ENCODE measurements around the gene TTC19.
A peak's percentile ranks its signal among the peaks of the same experiment; 100 is the strongest.
"Not testable (repeated sequence)": the region's sequence is repeated elsewhere in the genome, so short reads cannot be mapped to it uniquely, and the experiment has no call there.

The TTC19 gene

DNA sequence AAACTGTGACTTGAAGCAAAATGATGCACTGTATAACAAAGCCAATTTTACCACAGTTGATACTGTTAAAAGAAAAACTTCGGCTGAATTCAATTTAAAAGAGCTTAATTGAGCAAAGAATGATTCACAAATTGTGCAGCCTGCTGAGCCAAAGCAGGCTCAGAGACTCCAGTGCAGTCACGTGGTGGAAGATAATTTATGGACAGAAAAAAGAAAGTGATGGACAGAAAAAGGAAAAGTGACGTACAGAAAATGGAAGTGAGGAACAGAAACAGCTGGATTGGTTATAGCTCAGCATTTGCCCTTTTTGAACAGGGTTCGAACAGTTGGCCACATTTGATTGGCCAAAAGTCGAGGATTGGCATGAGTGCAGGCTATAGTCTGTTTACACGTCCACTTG is 25.8 kb upstream of the TTC19 start:
- no peaks in the 10 kb centered on the region for H3K27me3 ChIP-seq (ENCODE audit: insufficient read depth, low read length)
- DNase-seq, result no peak
- no peak overlapping the region for H3K27ac ChIP-seq (ENCODE audit: low read depth, low read length)
- H4K91ac ChIP-seq (ENCODE audit: low read depth, low read length), result no peak overlapping the region
- H3K9ac ChIP-seq (ENCODE audit: low read length), result no peak overlapping the region
- no peak overlapping the region for H2BK5ac ChIP-seq (ENCODE audit: low read depth, low read length, poor library complexity)
- no peak overlapping the region for H3K4me3 ChIP-seq (ENCODE audit: low read depth, low read length)
- H3K4me1 ChIP-seq (ENCODE audit: control insufficient read depth in 1 of 2, insufficient read depth in 2 of 2, low read length in 2 of 2), result peaks cover 5 to 7% of the 10 kb centered on the region in 2 experiments
- no peaks in the 10 kb centered on the region for H3K79me1 ChIP-seq (ENCODE audit: low read length)
- H3K79me2 ChIP-seq (ENCODE audit: control insufficient read depth, insufficient read depth, low read length, poor library complexity), result no peaks in the 10 kb centered on the region
- peaks cover 3% of the 10 kb centered on the region for H3K9me3 ChIP-seq (ENCODE audit: insufficient read depth, low read depth, low read length)
- no peak overlapping the region for H2BK120ac ChIP-seq (ENCODE audit: insufficient read depth, low read length, poor library complexity)
- H4K12ac ChIP-seq (ENCODE audit: low read depth, low read length), result no peak overlapping the region
- no peak overlapping the region for H3K4ac ChIP-seq (ENCODE audit: low read depth, low read length)
- no peak overlapping the region for H2AK5ac ChIP-seq (ENCODE audit: low read length)
- H3K4me2 ChIP-seq (ENCODE audit: low read length), result no peak overlapping the region
- H2BK12ac ChIP-seq (ENCODE audit: low read length), result no peak overlapping the region
- no peak overlapping the region for H3K14ac ChIP-seq (ENCODE audit: low read length)
- H4K8ac ChIP-seq (ENCODE audit: low read depth, low read length), result no peak overlapping the region
- no peak overlapping the region for H3K18ac ChIP-seq (ENCODE audit: low read length)
- H3K23ac ChIP-seq (ENCODE audit: low read length), result no peak overlapping the region
- no CpG with 5 or more reads among the region's 6 CpGs for WGBS (ENCODE audit: extremely low coverage, insufficient coverage, insufficient read length)
- no peak overlapping the region for H2AFZ ChIP-seq (ENCODE audit: insufficient read depth, low read length, poor library complexity)
- peaks cover 7 to 17% of the 10 kb centered on the region in 2 experiments for H3K36me3 ChIP-seq (ENCODE audit: control insufficient read depth in 1 of 2, insufficient read depth in 2 of 2, low read length in 2 of 2)

DNA sequence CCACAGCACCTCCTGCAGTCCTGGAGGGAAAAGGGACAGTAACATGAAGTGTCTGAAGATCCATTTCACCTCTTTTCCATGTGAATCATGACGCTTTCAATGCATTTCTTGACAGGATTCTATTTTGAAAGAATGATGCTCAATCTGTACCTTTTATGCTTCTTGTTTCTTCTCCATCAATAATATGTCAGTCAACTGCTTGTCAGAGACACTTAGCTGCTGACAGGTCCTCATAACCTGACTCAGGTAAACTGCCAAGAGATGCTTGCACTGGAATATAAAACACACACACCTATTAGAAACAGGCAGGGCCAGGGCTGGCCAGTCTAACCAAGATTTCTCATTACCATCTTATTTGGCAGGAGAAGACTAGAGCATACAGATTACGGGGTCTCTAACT is 21.7 kb upstream of the TTC19 start:
- H3K27ac ChIP-seq (ENCODE audit: low read depth, low read length), result no peak overlapping the region
- H3K79me1 ChIP-seq (ENCODE audit: low read length), result no peaks in the 10 kb centered on the region
- no peak overlapping the region for H3K4me3 ChIP-seq (ENCODE audit: low read depth, low read length)
- H4K91ac ChIP-seq (ENCODE audit: low read depth, low read length), result no peak overlapping the region
- peaks cover 13 to 26% of the 10 kb centered on the region in 2 experiments for H3K36me3 ChIP-seq (ENCODE audit: control insufficient read depth in 1 of 2, insufficient read depth in 2 of 2, low read length in 2 of 2)
- H3K4me2 ChIP-seq (ENCODE audit: low read length), result no peak overlapping the region
- peaks cover 2% of the 10 kb centered on the region for H3K9me3 ChIP-seq (ENCODE audit: insufficient read depth, low read depth, low read length)
- no peak overlapping the region for H4K12ac ChIP-seq (ENCODE audit: low read depth, low read length)
- WGBS (ENCODE audit: extremely low coverage, insufficient coverage, insufficient read length), result no CpG with 5 or more reads among the region's 2 CpGs
- no peak overlapping the region for H2BK5ac ChIP-seq (ENCODE audit: low read depth, low read length, poor library complexity)
- no peak overlapping the region for H3K23ac ChIP-seq (ENCODE audit: low read length)
- H4K8ac ChIP-seq (ENCODE audit: low read depth, low read length), result no peak overlapping the region
- no peaks in the 10 kb centered on the region for H3K27me3 ChIP-seq (ENCODE audit: insufficient read depth, low read length)
- no peak overlapping the region for H2BK12ac ChIP-seq (ENCODE audit: low read length)
- no peak for DNase-seq
- H3K4me1 ChIP-seq (ENCODE audit: control insufficient read depth in 1 of 2, insufficient read depth in 2 of 2, low read length in 2 of 2), result peaks cover 0 to 7% of the 10 kb centered on the region in 2 experiments
- H2AK5ac ChIP-seq (ENCODE audit: low read length), result no peak overlapping the region
- H3K4ac ChIP-seq (ENCODE audit: low read depth, low read length), result no peak overlapping the region
- H3K9ac ChIP-seq (ENCODE audit: low read length), result no peak overlapping the region
- no peaks in the 10 kb centered on the region for H3K79me2 ChIP-seq (ENCODE audit: control insufficient read depth, insufficient read depth, low read length, poor library complexity)
- no peak overlapping the region for H3K14ac ChIP-seq (ENCODE audit: low read length)
- no peak overlapping the region for H3K18ac ChIP-seq (ENCODE audit: low read length)
- no peak overlapping the region for H2BK120ac ChIP-seq (ENCODE audit: insufficient read depth, low read length, poor library complexity)
- H2AFZ ChIP-seq (ENCODE audit: insufficient read depth, low read length, poor library complexity), result no peak overlapping the region

DNA sequence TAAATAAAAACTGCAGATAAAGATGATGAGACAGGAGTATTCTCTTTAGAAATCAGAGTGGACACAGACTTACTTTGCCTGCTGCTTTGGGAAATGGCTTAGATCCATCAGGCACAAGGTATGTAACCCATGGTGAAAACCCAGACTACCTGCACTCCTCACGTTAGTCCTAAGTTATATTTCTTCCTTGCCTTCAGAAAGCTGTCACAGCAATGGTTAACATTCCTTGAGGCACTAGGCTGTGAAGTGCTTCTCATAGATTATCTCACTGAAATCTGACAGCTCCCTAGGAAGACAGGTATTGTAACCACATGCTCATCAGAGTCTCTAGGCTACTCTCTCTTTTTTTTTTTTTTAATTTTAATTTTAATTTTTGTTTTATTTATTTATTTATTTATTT is 21.0 kb upstream of the TTC19 start:
- Histone ChIP-seq H3K36me3 (ENCODE audit: control insufficient read depth in 1 of 2, insufficient read depth in 2 of 2, low read length in 2 of 2) (peaks cover 14 to 26% of the 10 kb centered on the region in 2 experiments), H2AFZ (ENCODE audit: insufficient read depth, low read length, poor library complexity) (no peak overlapping the region), H4K8ac (ENCODE audit: low read depth, low read length) (no peak overlapping the region), H3K4me1 (ENCODE audit: control insufficient read depth in 1 of 2, insufficient read depth in 2 of 2, low read length in 2 of 2) (peaks cover 0 to 7% of the 10 kb centered on the region in 2 experiments), H3K4ac (ENCODE audit: low read depth, low read length) (no peak overlapping the region), H2BK120ac (ENCODE audit: insufficient read depth, low read length, poor library complexity) (no peak overlapping the region), H2BK5ac (ENCODE audit: low read depth, low read length, poor library complexity) (no peak overlapping the region), H3K4me2 (ENCODE audit: low read length) (no peak overlapping the region), H2BK12ac (ENCODE audit: low read length) (no peak overlapping the region), H3K23ac (ENCODE audit: low read length) (no peak overlapping the region), H2AK5ac (ENCODE audit: low read length) (no peak overlapping the region), H4K12ac (ENCODE audit: low read depth, low read length) (no peak overlapping the region), H3K27me3 (ENCODE audit: insufficient read depth, low read length) (no peaks in the 10 kb centered on the region), H3K14ac (ENCODE audit: low read length) (no peak overlapping the region), H3K9ac (ENCODE audit: low read length) (no peak overlapping the region), H3K79me2 (ENCODE audit: control insufficient read depth, insufficient read depth, low read length, poor library complexity) (no peaks in the 10 kb centered on the region), H3K79me1 (ENCODE audit: low read length) (no peaks in the 10 kb centered on the region), H3K9me3 (ENCODE audit: insufficient read depth, low read depth, low read length) (no peaks in the 10 kb centered on the region), H3K18ac (ENCODE audit: low read length) (no peak overlapping the region), H3K4me3 (ENCODE audit: low read depth, low read length) (no peak overlapping the region), H4K91ac (ENCODE audit: low read depth, low read length) (no peak overlapping the region), H3K27ac (ENCODE audit: low read depth, low read length) (no peak overlapping the region)
- no CpG with 5 or more reads among the region's 1 CpG for WGBS (ENCODE audit: extremely low coverage, insufficient coverage, insufficient read length)
- DNase-seq, result peak; percentile 50 to 78

DNA sequence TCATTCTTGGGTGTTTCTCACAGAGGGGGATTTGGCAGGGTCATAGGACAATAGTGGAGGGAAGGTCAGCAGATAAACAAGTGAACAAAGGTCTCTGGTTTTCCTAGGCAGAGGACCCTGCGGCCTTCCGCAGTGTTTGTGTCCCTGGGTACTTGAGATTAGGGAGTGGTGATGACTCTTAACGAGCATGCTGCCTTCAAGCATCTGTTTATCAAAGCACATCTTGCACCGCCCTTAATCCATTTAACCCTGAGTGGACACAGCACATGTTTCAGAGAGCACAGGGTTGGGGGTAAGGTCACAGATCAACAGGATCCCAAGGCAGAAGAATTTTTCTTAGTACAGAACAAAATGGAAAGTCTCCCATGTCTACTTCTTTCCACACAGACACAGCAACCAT is 20.6 kb upstream of the TTC19 start:
- not testable (repeated sequence) for H3K79me2 ChIP-seq (ENCODE audit: control insufficient read depth, insufficient read depth, low read length, poor library complexity); H3K4me3 ChIP-seq (ENCODE audit: low read depth, low read length); H3K4ac ChIP-seq (ENCODE audit: low read depth, low read length); H4K8ac ChIP-seq (ENCODE audit: low read depth, low read length); H3K14ac ChIP-seq (ENCODE audit: low read length); H3K18ac ChIP-seq (ENCODE audit: low read length); H2BK5ac ChIP-seq (ENCODE audit: low read depth, low read length, poor library complexity); H3K23ac ChIP-seq (ENCODE audit: low read length); H3K9ac ChIP-seq (ENCODE audit: low read length); H2AK5ac ChIP-seq (ENCODE audit: low read length); H3K4me1 ChIP-seq (ENCODE audit: control insufficient read depth in 1 of 2, insufficient read depth in 2 of 2, low read length in 2 of 2); H3K4me2 ChIP-seq (ENCODE audit: low read length); H4K91ac ChIP-seq (ENCODE audit: low read depth, low read length); H2AFZ ChIP-seq (ENCODE audit: insufficient read depth, low read length, poor library complexity); DNase-seq; H2BK12ac ChIP-seq (ENCODE audit: low read length); H3K27ac ChIP-seq (ENCODE audit: low read depth, low read length); H3K79me1 ChIP-seq (ENCODE audit: low read length); H3K9me3 ChIP-seq (ENCODE audit: insufficient read depth, low read depth, low read length); H4K12ac ChIP-seq (ENCODE audit: low read depth, low read length); H3K27me3 ChIP-seq (ENCODE audit: insufficient read depth, low read length); H2BK120ac ChIP-seq (ENCODE audit: insufficient read depth, low read length, poor library complexity)
- whole genome bisulfite sequencing (ENCODE audit: extremely low coverage, insufficient coverage, insufficient read length), result no CpG with 5 or more reads among the region's 4 CpGs
- peaks cover 16 to 26% of the 10 kb centered on the region in 2 experiments for H3K36me3 ChIP-seq (ENCODE audit: control insufficient read depth in 1 of 2, insufficient read depth in 2 of 2, low read length in 2 of 2)

All from trophoblast cell (in vitro differentiated cells and primary cell).